PC-3 (cell line): ENCODE data around the gene PADI1.

ENCODE experiments used
- CTCF ChIP-seq: fragments of 300-600 bp; sonication (generic); conservative IDR thresholded peaks from 2 replicates; pipeline ENCODE4 v1.5.1; 2017; ENCODE audit warnings: antibody characterized with exemption, low read depth, mild to moderate bottlenecking, low read length
- EZH2phosphoT487 ChIP-seq: fragments of 300-600 bp; sonication (generic); IDR thresholded peaks from 2 replicates; pipeline ENCODE4 v1.6.1; 2018; ENCODE audit warnings: mild to moderate bottlenecking, antibody characterized with exemption, low read length, borderline replicate concordance

- no peak for TF ChIP-seq CTCF
- no peak for TF ChIP-seq EZH2phosphoT487
Observed at GRCh38 chr1:17295292-17295691, 90.4 kb downstream of the PADI1 start.
